Erythroblast (primary cell): ENCODE measurements around the gene ALPL.

Source experiments
- GATA1 ChIP-seq: IDR thresholded peaks from 2 replicates; pipeline ENCODE4 v1.6.1; 2011; ENCODE audit warnings: low read depth, mild to moderate bottlenecking, control low read depth, low read length, moderate library complexity
- POLR2A ChIP-seq: IDR thresholded peaks from 2 replicates; pipeline ENCODE4 v1.6.1; 2011; ENCODE audit warnings: mild to moderate bottlenecking, low read length

DNA sequence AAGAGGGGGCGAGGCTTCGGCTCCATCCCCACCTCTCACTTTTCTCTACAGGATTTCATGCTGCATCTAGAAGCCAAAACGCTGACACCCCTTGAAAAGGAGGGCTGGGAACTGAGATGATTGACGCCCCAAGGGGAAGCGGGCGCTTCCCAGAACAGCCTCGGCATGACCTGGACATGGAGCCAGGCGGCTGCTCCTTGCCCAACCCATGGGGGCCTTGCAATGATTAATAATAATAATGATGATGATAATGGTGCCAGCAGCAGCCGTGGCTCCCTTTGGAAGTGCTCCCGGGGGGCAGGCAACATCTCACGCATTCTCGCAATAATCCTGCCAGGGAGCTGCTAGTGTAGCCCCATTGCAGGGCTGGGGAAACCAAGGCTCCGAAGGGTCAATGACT is 81.7 kb downstream of the ALPL start:
- TF ChIP-seq GATA1 (no peak), POLR2A (no peak)
